WTC11 (cell line): Measurements from ENCODE around the gene ZNF282.

ENCODE experiments used
- ATF3 ChIP-seq: sonication (generic); formaldehyde crosslinking; conservative IDR thresholded peaks from 2 replicates; pipeline ENCODE4 v1.8.1; 2022; ENCODE audit warnings: mild to moderate bottlenecking, missing genetic modification reagents
- CBFB ChIP-seq: sonication (generic); formaldehyde crosslinking; IDR thresholded peaks from 2 replicates; pipeline ENCODE4 v1.8.1; 2022; ENCODE audit warnings: mild to moderate bottlenecking, low read depth, missing genetic modification reagents
- ELF4 ChIP-seq: sonication (generic); formaldehyde crosslinking; IDR thresholded peaks from 2 replicates; pipeline ENCODE4 v1.8.1; 2022; ENCODE audit warnings: low read depth, mild to moderate bottlenecking, moderate library complexity, missing genetic modification reagents
- ETV6 ChIP-seq: sonication (generic); formaldehyde crosslinking; IDR thresholded peaks from 2 replicates; pipeline ENCODE4 v1.8.1; 2022; ENCODE audit warnings: mild to moderate bottlenecking, missing genetic modification reagents
- MAX ChIP-seq: sonication (generic); formaldehyde crosslinking; IDR thresholded peaks from 2 replicates; pipeline ENCODE4 v1.8.0; 2022; ENCODE audit warnings: mild to moderate bottlenecking, missing genetic modification reagents
- MXD4 ChIP-seq: fragments of 250-450 bp; sonication (Bioruptor Pico); IDR thresholded peaks from 2 replicates; pipeline ENCODE4 v1.8.0; 2021; ENCODE audit warnings: mild to moderate bottlenecking, moderate library complexity, borderline replicate concordance
- MYBL2 ChIP-seq: sonication (generic); formaldehyde crosslinking; IDR thresholded peaks from 2 replicates; pipeline ENCODE4 v1.8.1; 2023; ENCODE audit warnings: mild to moderate bottlenecking, moderate library complexity, missing genetic modification reagents
- NFYB ChIP-seq: sonication (generic); formaldehyde crosslinking; conservative IDR thresholded peaks from 2 replicates; pipeline ENCODE4 v1.8.0; 2022; ENCODE audit warnings: low read depth, missing genetic modification reagents
- NR3C1 ChIP-seq: sonication (generic); formaldehyde crosslinking; conservative IDR thresholded peaks from 2 replicates; pipeline ENCODE4 v1.8.1; 2023; ENCODE audit warnings: low read depth, mild to moderate bottlenecking, missing genetic modification reagents
- TEAD1 ChIP-seq: sonication (generic); formaldehyde crosslinking; IDR thresholded peaks from 2 replicates; pipeline ENCODE4 v1.8.0; 2022; ENCODE audit warnings: mild to moderate bottlenecking, missing genetic modification reagents
- ZNF121 ChIP-seq: sonication (generic); formaldehyde crosslinking; IDR thresholded peaks from 2 replicates; pipeline ENCODE4 v1.8.0; 2023; ENCODE audit warnings: missing genetic modification reagents
- TF ChIP-seq, protein P1 (sequence below): fragments of 200-600 bp; IDR thresholded peaks from 2 replicates; pipeline ENCODE4 v1.8.0; 2022; ENCODE audit warnings: antibody characterized with exemption
- TF ChIP-seq, protein P2 (sequence below): sonication (generic); formaldehyde crosslinking; IDR thresholded peaks from 2 replicates; pipeline ENCODE4 v1.8.0; 2023; ENCODE audit warnings: missing genetic modification reagents
- TF ChIP-seq, protein P3 (sequence below): sonication (generic); formaldehyde crosslinking; IDR thresholded peaks from 2 replicates; pipeline ENCODE4 v1.8.1; 2022; ENCODE audit warnings: low read depth, missing genetic modification reagents, borderline replicate concordance

DNA sequence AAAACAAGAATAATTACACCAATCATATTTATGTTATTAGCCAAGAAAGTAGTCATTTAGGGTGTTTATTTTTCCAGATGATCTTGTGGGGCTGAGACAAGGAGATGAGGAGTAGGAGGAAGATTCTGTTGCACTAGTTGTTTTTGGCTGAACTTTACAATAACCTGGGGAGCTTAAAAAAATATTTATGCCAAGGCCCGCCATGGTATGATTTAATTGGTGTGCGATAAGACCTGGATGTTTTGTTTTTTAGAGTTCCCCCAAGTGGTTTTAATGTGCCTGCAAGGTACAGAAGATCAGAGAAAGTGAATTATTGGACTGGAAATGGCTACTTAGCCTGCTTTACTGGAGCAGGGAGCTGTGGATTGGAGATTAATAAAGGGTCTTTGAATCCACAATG lies 7.1 kb upstream of the ZNF282 start:
- TF ChIP-seq, protein P1, sequence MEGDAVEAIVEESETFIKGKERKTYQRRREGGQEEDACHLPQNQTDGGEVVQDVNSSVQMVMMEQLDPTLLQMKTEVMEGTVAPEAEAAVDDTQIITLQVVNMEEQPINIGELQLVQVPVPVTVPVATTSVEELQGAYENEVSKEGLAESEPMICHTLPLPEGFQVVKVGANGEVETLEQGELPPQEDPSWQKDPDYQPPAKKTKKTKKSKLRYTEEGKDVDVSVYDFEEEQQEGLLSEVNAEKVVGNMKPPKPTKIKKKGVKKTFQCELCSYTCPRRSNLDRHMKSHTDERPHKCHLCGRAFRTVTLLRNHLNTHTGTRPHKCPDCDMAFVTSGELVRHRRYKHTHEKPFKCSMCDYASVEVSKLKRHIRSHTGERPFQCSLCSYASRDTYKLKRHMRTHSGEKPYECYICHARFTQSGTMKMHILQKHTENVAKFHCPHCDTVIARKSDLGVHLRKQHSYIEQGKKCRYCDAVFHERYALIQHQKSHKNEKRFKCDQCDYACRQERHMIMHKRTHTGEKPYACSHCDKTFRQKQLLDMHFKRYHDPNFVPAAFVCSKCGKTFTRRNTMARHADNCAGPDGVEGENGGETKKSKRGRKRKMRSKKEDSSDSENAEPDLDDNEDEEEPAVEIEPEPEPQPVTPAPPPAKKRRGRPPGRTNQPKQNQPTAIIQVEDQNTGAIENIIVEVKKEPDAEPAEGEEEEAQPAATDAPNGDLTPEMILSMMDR, result no peak
- no peak for TF ChIP-seq ELF4 (CRISPR knock-in tag)
- TF ChIP-seq CBFB (CRISPR knock-in tag), result no peak
- TF ChIP-seq ATF3 (CRISPR knock-in tag), result no peak
- no peak for TF ChIP-seq MAX (CRISPR knock-in tag)
- no peak for TF ChIP-seq NFYB (CRISPR knock-in tag)
- TF ChIP-seq ETV6, result no peak
- no peak for TF ChIP-seq MYBL2 (CRISPR knock-in tag)
- no peak for TF ChIP-seq MXD4 (CRISPR knock-in tag)
- TF ChIP-seq ZNF121 (CRISPR knock-in tag), result no peak
- TF ChIP-seq, protein P2, sequence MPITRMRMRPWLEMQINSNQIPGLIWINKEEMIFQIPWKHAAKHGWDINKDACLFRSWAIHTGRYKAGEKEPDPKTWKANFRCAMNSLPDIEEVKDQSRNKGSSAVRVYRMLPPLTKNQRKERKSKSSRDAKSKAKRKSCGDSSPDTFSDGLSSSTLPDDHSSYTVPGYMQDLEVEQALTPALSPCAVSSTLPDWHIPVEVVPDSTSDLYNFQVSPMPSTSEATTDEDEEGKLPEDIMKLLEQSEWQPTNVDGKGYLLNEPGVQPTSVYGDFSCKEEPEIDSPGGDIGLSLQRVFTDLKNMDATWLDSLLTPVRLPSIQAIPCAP (CRISPR knock-in tag), result no peak
- TF ChIP-seq, protein P3, sequence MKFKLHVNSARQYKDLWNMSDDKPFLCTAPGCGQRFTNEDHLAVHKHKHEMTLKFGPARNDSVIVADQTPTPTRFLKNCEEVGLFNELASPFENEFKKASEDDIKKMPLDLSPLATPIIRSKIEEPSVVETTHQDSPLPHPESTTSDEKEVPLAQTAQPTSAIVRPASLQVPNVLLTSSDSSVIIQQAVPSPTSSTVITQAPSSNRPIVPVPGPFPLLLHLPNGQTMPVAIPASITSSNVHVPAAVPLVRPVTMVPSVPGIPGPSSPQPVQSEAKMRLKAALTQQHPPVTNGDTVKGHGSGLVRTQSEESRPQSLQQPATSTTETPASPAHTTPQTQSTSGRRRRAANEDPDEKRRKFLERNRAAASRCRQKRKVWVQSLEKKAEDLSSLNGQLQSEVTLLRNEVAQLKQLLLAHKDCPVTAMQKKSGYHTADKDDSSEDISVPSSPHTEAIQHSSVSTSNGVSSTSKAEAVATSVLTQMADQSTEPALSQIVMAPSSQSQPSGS (CRISPR knock-in tag), result no peak
- TF ChIP-seq TEAD1, result no peak
- no peak for TF ChIP-seq NR3C1 (CRISPR knock-in tag)
